Mesothelial cell of epicardium (in vitro differentiated cells): ENCODE measurements around the gene BEND7. TPM values are rescaled to one million over a fixed set of nuclear protein-coding genes. Genes with fewer than 3 reads are reported as not detected.

Experiments used
- DNase-seq, 2 experiments: peaks; one replicate each; pipeline ENCODE4 v3.0.0; 2021; ENCODE audit warnings: low spot score in 2 of 2; ENCODE audit not compliant: unreplicated experiment in 2 of 2
- H3K27ac Mint-ChIP-seq: 2 replicates; pipeline ENCODE4 v1.8.0; 2021; ENCODE audit warnings: mixed read lengths
- H3K27me3 Mint-ChIP-seq: 2 replicates; pipeline ENCODE4 v1.8.0; 2021; ENCODE audit warnings: low read depth, mixed read lengths
- H3K36me3 Mint-ChIP-seq: 2 replicates; pipeline ENCODE4 v1.8.0; 2021; ENCODE audit warnings: mixed read lengths
- H3K4me1 Mint-ChIP-seq: 2 replicates; pipeline ENCODE4 v1.8.0; 2021; ENCODE audit warnings: mixed read lengths
- H3K4me3 Mint-ChIP-seq: 2 replicates; pipeline ENCODE4 v1.8.0; 2021; ENCODE audit warnings: mild to moderate bottlenecking, moderate library complexity, mixed read lengths
- H3K9me3 Mint-ChIP-seq: 2 replicates; pipeline ENCODE4 v1.8.0; 2021; ENCODE audit warnings: mixed read lengths
- total RNA-seq: library from RNA; stranded (reverse); gene quantifications from 3 replicates; pipeline ENCODE4 v1.2.1, GENCODE V29; 2021
- TF ChIP-seq, protein P1 (sequence below): fragments of 200-600 bp; sonication (generic); IDR thresholded peaks from one replicate; pipeline ENCODE4 v1.5.0; 2021; ENCODE audit warnings: antibody characterized with exemption; ENCODE audit not compliant: unreplicated experiment

The BEND7 gene
- total RNA-seq, 1 donor from 2014 or later = 38.2 TPM

GRCh38 chr10:13527864-13528122 is 1.0 kb downstream of the BEND7 start:
- Mint-ChIP-seq H3K9me3 (no peaks in the 10 kb centered on the region), H3K4me1 (peaks cover 25% of the 10 kb centered on the region), H3K36me3 (peaks cover 5% of the 10 kb centered on the region), H3K27ac (peak overlapping the region; percentile 76), H3K27me3 (no peaks in the 10 kb centered on the region), H3K4me3 (peak overlapping the region; percentile 76)
- no peak for DNase-seq
- TF ChIP-seq, protein P1, sequence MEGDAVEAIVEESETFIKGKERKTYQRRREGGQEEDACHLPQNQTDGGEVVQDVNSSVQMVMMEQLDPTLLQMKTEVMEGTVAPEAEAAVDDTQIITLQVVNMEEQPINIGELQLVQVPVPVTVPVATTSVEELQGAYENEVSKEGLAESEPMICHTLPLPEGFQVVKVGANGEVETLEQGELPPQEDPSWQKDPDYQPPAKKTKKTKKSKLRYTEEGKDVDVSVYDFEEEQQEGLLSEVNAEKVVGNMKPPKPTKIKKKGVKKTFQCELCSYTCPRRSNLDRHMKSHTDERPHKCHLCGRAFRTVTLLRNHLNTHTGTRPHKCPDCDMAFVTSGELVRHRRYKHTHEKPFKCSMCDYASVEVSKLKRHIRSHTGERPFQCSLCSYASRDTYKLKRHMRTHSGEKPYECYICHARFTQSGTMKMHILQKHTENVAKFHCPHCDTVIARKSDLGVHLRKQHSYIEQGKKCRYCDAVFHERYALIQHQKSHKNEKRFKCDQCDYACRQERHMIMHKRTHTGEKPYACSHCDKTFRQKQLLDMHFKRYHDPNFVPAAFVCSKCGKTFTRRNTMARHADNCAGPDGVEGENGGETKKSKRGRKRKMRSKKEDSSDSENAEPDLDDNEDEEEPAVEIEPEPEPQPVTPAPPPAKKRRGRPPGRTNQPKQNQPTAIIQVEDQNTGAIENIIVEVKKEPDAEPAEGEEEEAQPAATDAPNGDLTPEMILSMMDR = no peak

DNA sequence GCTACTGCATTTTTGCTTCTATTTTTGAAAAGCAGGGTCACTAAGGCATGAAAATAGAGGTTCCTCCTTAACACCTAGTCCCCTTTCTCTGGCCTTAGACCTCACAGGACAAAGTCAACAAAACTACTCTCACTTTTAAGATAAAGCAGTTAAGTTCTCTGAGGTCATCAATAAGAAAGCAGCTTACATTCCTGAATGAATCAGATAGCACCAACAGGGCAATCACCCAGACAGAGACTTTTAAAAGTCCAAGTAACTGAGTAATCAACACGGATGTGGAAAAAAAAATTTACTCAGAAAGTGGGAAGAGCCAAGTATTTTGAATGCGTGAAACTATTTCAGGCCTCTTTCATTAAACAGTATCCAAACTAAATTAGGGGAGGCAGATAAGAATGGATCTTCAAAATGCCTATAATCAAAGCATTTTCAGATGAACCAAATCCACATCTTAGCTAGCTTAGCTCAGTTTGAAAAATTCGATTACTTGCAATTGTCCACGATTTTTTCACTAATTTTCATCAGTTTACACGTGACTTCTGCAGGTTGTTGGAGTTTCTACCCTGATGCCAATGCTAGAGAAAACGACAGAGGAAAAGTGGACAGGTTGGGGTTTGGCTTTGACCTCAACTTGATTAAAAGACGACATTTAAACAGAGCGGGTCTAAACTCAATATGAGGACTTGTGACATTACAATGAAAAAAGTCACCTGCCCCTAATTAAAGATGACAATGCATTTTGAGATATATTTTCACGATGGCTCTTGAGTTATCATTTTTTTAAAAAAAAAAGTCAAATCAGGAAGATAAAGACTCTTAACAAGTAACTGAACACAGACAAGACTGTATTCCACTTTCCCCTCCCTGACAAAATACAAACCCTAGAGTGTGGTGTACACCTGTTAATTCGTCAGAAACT is 1.6 kb downstream of the BEND7 start:
- Mint-ChIP-seq H3K36me3 (peaks cover 5% of the 10 kb centered on the region), H3K4me1 (peaks cover 25% of the 10 kb centered on the region), H3K27me3 (no peaks in the 10 kb centered on the region), H3K4me3 (peak overlapping the region; percentile 76), H3K27ac (peak overlapping the region; percentile 76), H3K9me3 (no peaks in the 10 kb centered on the region)
- no peak for DNase-seq
- TF ChIP-seq, protein P1 = no peak

GRCh38 chr10:13525663-13526062 is 3.2 kb downstream of the BEND7 start:
- Mint-ChIP-seq H3K36me3 (peaks cover 5% of the 10 kb centered on the region), H3K9me3 (no peaks in the 10 kb centered on the region), H3K4me3 (no peak overlapping the region), H3K27me3 (no peaks in the 10 kb centered on the region), H3K4me1 (peaks cover 25% of the 10 kb centered on the region), H3K27ac (no peak overlapping the region)
- DNase-seq = no peak
- TF ChIP-seq, protein P1 = no peak

DNA sequence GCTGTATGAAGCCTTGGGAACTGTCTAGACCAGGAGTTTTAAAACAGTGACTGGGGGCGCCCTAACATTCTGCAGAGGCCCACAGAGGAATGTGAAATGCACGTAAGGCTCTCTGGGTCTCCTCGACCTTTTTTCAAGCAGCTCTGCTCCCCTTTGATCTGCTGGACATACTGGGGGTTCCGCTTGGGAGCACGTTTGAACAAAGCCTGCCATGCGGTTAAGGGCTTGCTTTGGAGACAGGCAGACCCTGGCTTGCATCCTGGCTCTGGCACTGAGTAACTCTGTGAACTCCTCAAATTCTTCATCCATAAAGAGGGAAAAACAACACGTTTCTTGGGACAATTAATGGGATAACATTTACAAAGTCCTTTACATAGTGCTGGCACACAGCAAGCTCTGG is 7.8 kb downstream of the BEND7 start:
- H3K27ac Mint-ChIP-seq = no peak overlapping the region
- no peaks in the 10 kb centered on the region for H3K27me3 Mint-ChIP-seq
- no peak overlapping the region for H3K4me3 Mint-ChIP-seq
- no peaks in the 10 kb centered on the region for H3K9me3 Mint-ChIP-seq
- TF ChIP-seq, protein P1 = no peak
- H3K4me1 Mint-ChIP-seq = no peaks in the 10 kb centered on the region
- H3K36me3 Mint-ChIP-seq = peaks cover 8% of the 10 kb centered on the region
- no peak for DNase-seq

- Mint-ChIP-seq H3K27ac (no peak overlapping the region), H3K9me3 (no peaks in the 10 kb centered on the region), H3K36me3 (peaks cover 8% of the 10 kb centered on the region), H3K4me3 (no peak overlapping the region), H3K27me3 (no peaks in the 10 kb centered on the region), H3K4me1 (no peaks in the 10 kb centered on the region)
- TF ChIP-seq, protein P1 = no peak
- DNase-seq = no peak
These were observed 8.6 kb downstream of the BEND7 start for GRCh38 chr10:13520194-13520593.
